Measurements from ENCODE around the gene SPIB.
A peak's percentile ranks its signal among the peaks of the same experiment; 100 is the strongest.

The SPIB gene

DNA sequence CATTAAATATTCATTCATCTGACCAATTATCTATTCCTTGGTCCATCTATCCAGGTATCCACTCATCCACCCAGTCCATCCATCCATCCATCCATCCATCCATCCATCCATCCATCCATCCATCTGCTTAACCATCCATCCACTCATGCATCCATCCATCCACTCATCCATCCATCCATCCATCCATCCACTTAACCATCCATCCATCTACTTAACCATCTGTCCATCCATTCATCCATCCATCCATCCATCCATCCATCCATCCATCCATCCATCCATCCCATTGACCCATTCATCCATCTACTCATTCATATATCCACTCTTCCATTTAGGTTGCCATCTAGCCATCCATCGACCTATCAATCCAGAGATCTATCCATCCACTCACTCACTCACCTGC is 25.3 kb downstream of the SPIB start:
- no peak for DNase-seq (ENCODE audit: low read depth in 1 of 2, low spot score in 1 of 2)
- no peak for TF ChIP-seq JUND (IDR thresholded peaks at IDR 0.05; ENCODE audit: low read depth)
- in situ Hi-C loops (cut with HindIII; ENCODE audit: low pct_unique_long_range_greater_than_20kb, low sequenced_read_pairs): no loop called here

DNA sequence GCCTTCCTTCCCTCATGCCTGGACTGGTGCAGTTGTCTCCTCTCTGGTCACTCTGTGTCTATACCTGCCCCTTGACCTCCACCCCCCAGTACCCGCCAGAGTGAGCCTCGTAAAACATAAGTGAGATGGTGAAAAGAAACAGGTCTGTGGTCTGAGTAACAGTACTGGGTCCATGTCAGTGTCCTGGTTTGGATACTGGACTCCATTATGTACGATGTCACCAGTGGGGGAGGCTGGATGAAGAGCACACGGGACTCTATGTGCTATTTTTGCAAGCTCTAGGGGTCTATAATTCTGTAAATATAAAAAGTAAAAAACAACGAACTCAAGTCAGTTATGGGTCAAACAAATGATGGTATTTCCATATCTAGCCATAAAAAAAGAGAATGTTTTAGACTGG is 28.3 kb downstream of the SPIB start:
- no peak for TF ChIP-seq JUND (IDR thresholded peaks at IDR 0.05; ENCODE audit: low read depth)
- in situ Hi-C loops (cut with HindIII; ENCODE audit: low pct_unique_long_range_greater_than_20kb, low sequenced_read_pairs): no loop called here
- DNase-seq (ENCODE audit: low read depth in 1 of 2, low spot score in 1 of 2): no peak

DNA sequence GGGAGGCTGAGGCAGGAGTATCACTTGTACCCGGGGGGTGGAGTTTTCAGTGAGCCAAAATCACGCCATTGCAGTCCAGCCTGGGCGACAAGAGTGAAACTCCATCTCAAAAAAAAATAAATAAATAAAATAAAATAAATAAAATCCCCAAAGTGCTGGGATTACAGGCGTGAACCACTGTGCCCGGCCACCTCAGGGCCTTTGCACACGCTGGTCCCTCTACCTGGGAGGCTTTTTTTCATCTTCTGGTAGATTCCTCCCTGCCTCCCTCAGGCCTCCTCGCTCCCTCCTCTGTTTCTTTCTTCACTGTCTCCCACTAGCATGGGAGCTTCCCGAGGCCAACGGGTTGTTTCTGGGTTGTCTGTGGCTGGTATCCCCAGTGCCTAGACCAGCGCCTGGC is 29.0 kb downstream of the SPIB start:
- in situ Hi-C loops (cut with HindIII; ENCODE audit: low pct_unique_long_range_greater_than_20kb, low sequenced_read_pairs): no loop called here
- TF ChIP-seq JUND (IDR thresholded peaks at IDR 0.05; ENCODE audit: low read depth): no peak
- DNase-seq (ENCODE audit: low read depth in 1 of 2, low spot score in 1 of 2): no peak

DNA sequence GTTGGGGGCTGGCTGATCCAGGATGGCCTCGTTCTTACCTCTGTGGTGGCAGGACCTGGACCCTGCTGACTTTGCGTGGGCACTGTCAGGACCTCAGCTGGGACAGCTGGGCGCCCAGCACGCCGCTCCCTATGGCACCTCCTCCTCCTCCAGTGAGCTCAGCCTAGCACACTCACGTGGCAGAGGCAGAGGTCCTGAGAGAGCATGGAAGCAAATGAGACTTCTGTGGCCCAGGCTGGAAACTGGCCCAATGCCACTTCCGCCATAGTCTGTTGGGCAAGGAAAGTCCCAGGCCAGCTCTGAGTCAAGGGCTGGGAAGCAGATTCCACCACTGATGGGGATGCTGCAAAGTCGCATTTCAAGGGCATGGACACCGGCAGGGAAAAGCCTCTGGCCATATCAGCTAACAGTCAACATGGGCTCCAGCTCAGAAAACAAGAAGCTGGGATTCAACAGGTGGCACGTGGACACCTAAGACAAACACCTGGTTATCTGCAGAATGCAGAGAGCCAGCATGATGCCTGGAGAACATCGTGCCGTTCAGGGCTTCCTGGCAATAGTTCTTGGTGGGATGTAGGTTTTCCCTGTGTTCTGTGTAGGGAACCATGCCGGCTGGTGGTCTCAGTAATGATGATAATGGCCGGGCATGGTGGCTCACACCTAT is 30.6 kb downstream of the SPIB start:
- no peak for DNase-seq (ENCODE audit: low read depth in 1 of 2, low spot score in 1 of 2)
- TF ChIP-seq JUND (IDR thresholded peaks at IDR 0.05; ENCODE audit: low read depth): no peak
- in situ Hi-C loops (cut with HindIII; ENCODE audit: low pct_unique_long_range_greater_than_20kb, low sequenced_read_pairs): no loop called here

DNA sequence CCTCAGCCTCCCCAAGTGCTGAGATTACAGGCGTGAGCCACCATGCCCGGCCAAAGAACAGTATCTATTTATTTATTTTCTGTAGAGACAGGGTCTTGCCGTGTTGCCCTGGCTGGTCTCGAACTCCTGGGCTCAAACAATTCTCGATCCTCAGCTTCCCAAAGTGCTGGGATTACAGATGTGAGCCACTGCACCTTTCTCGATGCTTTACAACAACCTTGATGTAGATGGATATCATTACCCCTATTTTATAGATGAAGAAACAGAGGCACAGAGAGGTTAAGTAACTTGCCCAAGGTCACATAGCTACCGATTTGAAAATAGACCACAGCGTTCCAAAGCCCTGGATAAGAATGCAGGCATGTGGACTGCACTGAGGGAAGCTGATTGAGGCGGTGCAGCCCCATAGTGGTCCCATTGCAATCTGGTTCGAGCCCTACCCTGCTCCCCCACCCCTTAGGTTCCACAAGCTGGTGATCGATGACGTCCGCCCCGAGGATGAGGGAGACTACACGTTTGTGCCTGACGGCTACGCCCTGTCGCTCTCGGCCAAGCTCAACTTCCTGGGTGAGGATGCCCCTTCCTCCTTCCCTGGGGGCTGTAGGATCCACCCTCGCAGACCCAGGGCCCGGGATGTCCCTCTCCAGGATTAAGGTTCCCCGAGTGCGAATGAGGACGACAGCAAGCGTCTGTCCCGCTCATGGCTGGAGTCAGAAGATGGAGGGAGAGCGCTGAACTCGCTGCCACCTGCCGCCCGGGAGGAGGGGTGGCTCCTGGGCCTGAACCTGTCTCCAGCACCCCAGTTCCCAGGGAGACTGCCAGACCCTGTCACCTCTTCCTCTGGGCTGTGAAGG is 31.9 kb downstream of the SPIB start:
- in situ Hi-C loops (cut with HindIII; ENCODE audit: low pct_unique_long_range_greater_than_20kb, low sequenced_read_pairs): no loop called here
- DNase-seq (ENCODE audit: low read depth in 1 of 2, low spot score in 1 of 2): no peak
- no peak for TF ChIP-seq JUND (IDR thresholded peaks at IDR 0.05; ENCODE audit: low read depth)

DNA sequence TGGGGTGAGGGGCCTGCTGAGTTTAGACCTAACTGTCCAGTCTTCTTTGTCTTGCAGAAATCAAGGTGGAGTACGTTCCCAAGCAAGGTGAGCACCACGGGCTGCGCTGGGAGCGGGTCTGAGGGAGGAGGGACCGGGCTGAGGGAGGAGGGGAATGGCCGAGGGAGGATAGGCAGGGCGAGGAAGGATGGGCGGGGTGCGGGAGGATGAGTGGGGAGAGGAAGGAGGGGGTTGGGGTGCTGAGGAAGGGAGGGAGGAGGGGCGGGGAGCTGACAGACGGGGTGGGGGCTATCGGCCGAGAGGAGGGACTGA is 32.4 kb downstream of the SPIB start:
- no peak for TF ChIP-seq JUND (IDR thresholded peaks at IDR 0.05; ENCODE audit: low read depth)
- no peak for DNase-seq (ENCODE audit: low read depth in 1 of 2, low spot score in 1 of 2)

DNA sequence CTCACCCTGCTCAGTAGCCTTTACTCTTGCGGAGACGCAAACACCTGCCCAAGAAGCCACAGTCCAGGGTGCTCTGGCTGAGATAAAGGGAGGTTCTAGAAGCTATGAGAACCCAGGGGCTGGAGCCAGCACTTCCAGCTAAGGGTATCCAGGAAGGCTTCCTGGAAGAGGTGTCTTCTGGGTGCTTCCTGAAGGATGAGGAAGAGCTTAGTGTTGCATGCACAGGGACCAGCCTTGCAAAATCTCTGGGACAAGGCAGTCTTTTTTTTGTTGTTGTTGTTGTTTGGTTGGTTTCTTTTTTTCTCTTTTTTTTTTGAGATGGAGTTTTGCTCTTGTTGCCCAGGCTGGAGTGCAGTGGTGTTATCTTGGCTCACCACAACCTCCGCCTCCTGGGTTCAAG is 34.5 kb downstream of the SPIB start:
- TF ChIP-seq JUND (IDR thresholded peaks at IDR 0.05; ENCODE audit: low read depth): no peak
- in situ Hi-C loops (cut with HindIII; ENCODE audit: low pct_unique_long_range_greater_than_20kb, low sequenced_read_pairs): no loop called here
- DNase-seq (ENCODE audit: low read depth in 1 of 2, low spot score in 1 of 2): no peak

More for the DNA sequence above, 32.4 kb downstream of the SPIB start:
- in situ Hi-C loops (cut with HindIII; ENCODE audit: low pct_unique_long_range_greater_than_20kb, low sequenced_read_pairs): no loop called here

DNA sequence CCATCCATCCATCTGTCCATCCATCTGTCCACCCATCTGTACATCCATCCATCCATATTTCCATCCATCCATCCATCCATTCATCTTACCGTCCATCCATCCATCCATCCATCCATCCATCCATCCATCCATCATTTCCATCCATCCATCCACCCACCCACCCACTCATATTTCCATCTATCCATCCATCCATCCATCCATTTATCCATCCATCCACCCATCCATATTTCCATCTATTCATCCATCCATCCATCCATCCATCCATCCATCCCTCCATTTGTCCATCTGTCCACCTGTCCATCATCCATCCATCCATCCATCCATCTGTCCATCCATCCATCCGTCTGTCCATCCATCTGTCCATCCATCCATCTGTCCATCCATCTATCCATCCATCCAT is 37.3 kb downstream of the SPIB start:
- in situ Hi-C loops (cut with HindIII; ENCODE audit: low pct_unique_long_range_greater_than_20kb, low sequenced_read_pairs): no loop called here
- no peak for DNase-seq (ENCODE audit: low read depth in 1 of 2, low spot score in 1 of 2)
- TF ChIP-seq JUND (IDR thresholded peaks at IDR 0.05; ENCODE audit: low read depth): no peak

DNA sequence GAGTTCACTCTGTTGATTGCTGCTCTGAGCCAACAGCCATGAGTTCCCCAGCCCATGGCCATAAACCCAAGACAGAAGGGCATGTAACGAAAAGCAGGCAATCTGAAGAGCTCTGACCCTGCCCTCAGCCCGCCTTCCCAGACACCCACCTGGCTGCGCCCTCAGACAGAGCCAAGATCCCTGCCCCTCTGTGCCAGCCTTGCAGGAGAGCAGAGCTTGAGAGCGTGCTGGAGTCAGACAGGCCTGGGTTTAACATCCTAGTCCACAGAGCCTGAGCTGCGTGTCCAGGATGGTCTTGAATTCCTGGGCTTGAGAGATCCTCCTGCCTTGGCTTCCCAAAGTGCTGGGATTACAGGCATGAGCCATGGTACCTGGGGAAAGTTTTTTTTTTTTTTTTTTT is 38.6 kb downstream of the SPIB start:
- no peak for DNase-seq (ENCODE audit: low read depth in 1 of 2, low spot score in 1 of 2)
- in situ Hi-C loops (cut with HindIII; ENCODE audit: low pct_unique_long_range_greater_than_20kb, low sequenced_read_pairs): no loop called here
- no peak for TF ChIP-seq JUND (IDR thresholded peaks at IDR 0.05; ENCODE audit: low read depth)

DNA sequence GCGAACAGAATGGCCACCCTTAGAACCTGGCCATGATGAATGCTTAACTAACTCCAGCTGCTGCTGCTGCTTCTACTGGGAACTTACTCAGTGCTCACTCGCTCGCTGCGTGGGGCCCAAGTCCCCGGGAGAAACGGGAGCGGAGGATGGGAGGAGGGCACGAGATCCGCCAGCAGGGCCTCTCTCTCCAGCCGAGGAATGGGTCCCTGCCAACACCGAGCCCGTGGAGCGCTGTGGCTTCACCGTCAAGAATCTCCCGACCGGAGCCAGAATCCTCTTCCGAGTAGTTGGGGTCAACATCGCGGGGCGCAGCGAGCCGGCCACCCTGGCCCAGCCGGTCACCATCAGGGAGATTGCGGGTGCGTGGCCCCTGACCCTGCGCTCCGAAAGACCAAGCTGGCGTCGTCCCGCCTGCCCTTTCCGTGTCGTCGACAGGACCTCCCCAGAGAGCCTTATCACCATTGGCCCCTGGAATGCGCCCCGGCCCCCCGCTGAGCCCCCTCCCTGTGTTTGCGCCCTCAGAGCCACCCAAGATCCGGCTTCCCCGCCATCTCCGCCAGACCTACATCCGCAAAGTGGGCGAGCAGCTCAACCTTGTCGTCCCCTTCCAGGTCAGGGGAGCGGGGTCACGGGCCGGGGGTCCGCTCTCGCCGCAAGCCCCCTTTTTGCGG is 39.8 kb downstream of the SPIB start:
- no peak for TF ChIP-seq JUND (IDR thresholded peaks at IDR 0.05; ENCODE audit: low read depth)
- no peak for DNase-seq (ENCODE audit: low read depth in 1 of 2, low spot score in 1 of 2)
- in situ Hi-C loops (cut with HindIII; ENCODE audit: low pct_unique_long_range_greater_than_20kb, low sequenced_read_pairs): no loop called here

DNA sequence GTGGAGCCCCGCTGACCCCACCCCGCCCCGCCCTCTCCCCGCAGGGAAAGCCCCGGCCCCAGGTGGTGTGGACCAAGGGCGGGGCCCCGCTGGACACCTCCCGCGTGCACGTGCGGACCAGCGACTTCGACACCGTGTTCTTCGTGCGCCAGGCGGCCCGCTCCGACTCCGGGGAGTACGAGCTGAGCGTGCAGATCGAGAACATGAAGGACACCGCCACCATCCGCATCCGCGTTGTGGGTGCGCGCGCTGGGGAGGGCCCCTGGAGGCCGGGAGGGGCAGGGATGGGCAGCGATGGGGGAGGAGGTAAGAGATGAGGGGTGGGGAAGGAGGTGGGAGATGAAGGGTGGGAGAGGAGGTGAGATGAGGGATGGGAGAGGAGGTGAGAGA is 40.3 kb downstream of the SPIB start:
- TF ChIP-seq JUND (IDR thresholded peaks at IDR 0.05; ENCODE audit: low read depth): no peak
- in situ Hi-C loops (cut with HindIII; ENCODE audit: low pct_unique_long_range_greater_than_20kb, low sequenced_read_pairs): no loop called here
- no peak for DNase-seq (ENCODE audit: low read depth in 1 of 2, low spot score in 1 of 2)

DNA sequence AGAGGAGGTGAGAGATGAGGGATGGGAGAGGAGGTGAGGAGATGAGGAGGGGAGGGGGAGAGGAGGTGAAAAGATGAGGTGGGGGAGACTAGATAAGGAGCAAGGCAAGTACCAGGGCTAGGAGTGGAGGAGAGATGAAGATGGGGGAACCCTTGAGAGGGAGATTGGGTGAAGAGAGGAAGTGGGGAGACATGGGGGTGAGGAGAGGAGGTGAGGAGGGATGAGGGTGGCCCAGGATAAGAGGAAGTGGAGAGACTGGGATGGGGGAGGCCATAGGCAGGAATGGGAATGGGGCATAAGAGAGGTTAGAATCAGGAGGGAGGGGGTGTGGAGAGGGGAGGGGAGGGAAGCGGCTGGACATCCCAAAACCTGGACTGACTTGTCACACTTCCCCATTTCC is 40.9 kb downstream of the SPIB start:
- no peak for TF ChIP-seq JUND (IDR thresholded peaks at IDR 0.05; ENCODE audit: low read depth)
- in situ Hi-C loops (cut with HindIII; ENCODE audit: low pct_unique_long_range_greater_than_20kb, low sequenced_read_pairs): no loop called here
- DNase-seq (ENCODE audit: low read depth in 1 of 2, low spot score in 1 of 2): no peak

DNA sequence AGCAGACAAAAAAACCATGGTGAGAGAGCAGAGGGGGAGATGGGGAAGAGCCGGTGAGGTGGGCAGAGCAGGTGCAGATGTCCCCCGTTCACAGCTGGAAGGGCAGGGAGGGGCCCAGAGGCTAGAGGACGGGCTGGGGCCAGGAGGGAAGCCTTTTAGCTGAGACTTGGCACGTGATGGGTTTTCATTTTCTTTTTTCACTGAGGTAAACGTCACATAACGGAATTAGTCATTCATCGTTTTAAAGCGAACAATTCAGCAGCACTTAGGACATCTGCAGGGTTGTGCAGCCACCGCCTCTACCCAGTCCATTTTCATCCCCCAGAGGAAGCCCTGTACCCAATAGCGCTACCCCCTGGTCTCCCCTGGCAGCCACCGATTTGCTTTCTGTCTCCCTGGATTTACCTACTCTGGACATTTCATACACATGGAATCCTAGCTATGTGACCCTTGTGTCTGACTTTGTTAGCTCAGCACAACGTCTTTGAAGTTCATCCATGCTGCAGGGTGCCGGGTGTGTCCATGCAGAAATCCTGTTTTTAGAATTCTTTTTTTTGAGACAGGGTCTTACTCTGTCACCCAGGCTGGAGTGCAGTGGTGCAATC is 41.5 kb downstream of the SPIB start:
- in situ Hi-C loops (cut with HindIII; ENCODE audit: low pct_unique_long_range_greater_than_20kb, low sequenced_read_pairs): no loop called here
- peak; percentile 22 to 47 for DNase-seq (ENCODE audit: low read depth in 1 of 2, low spot score in 1 of 2)
- no peak for TF ChIP-seq JUND (IDR thresholded peaks at IDR 0.05; ENCODE audit: low read depth)

All from T47D (cell line).